H9 (cell line): ENCODE results near the gene LPAR2. TPM values are rescaled to one million over a fixed set of nuclear protein-coding genes. Genes with fewer than 3 reads are reported as not detected.

Experiments used
- DNase-seq: peaks from one replicate; pipeline ENCODE4 v3.0.0-alpha.2; 2017
- H2AFZ ChIP-seq: one replicate; pipeline ENCODE4 v1.6.1; 2013; ENCODE audit warnings: mild to moderate bottlenecking, low read length, control low read depth, moderate library complexity
- H2AK5ac ChIP-seq: 2 replicates; pipeline ENCODE4 v1.6.1; 2013; ENCODE audit warnings: low read length, control low read depth, mixed read lengths; ENCODE audit not compliant: insufficient read length
- H2BK120ac ChIP-seq: one replicate; pipeline ENCODE4 v1.6.1; 2013; ENCODE audit warnings: low read depth, mild to moderate bottlenecking, low read length, control low read depth, inconsistent platforms; ENCODE audit not compliant: poor library complexity, severe bottlenecking
- H2BK12ac ChIP-seq: 2 replicates; pipeline ENCODE4 v1.6.1; 2013; ENCODE audit warnings: low read length, control low read depth, mixed read lengths, low read depth; ENCODE audit not compliant: insufficient read length
- H2BK15ac ChIP-seq: 2 replicates; pipeline ENCODE4 v1.6.1; 2013; ENCODE audit warnings: low read depth, low read length, control low read depth
- H2BK20ac ChIP-seq: one replicate; pipeline ENCODE4 v1.6.1; 2013; ENCODE audit warnings: low read depth, mild to moderate bottlenecking, low read length, control low read depth, inconsistent platforms; ENCODE audit not compliant: poor library complexity, severe bottlenecking
- H2BK5ac ChIP-seq: 2 replicates; pipeline ENCODE4 v1.6.1; 2013; ENCODE audit warnings: low read length, control low read depth, mixed read lengths; ENCODE audit not compliant: insufficient read length
- H3K14ac ChIP-seq: 2 replicates; pipeline ENCODE4 v1.6.1; 2013; ENCODE audit warnings: low read length, control low read depth; ENCODE audit not compliant: insufficient read depth
- H3K18ac ChIP-seq: 2 replicates; pipeline ENCODE4 v1.6.1; 2013; ENCODE audit warnings: low read depth, mild to moderate bottlenecking, mixed read lengths, low read length, control low read depth; ENCODE audit not compliant: insufficient read length
- H3K23ac ChIP-seq: 2 replicates; pipeline ENCODE4 v1.6.1; 2013; ENCODE audit warnings: low read length, control low read depth, mixed read lengths, low read depth; ENCODE audit not compliant: insufficient read length
- H3K23me2 ChIP-seq: 2 replicates; pipeline ENCODE4 v1.6.1; 2013; ENCODE audit warnings: low read depth, mild to moderate bottlenecking, mixed read lengths, low read length, control low read depth; ENCODE audit not compliant: insufficient read length, poor library complexity, severe bottlenecking
- H3K27ac ChIP-seq: 2 replicates; pipeline ENCODE4 v1.5.1; 2013; ENCODE audit warnings: low read length, control low read depth, mixed read lengths, low read depth; ENCODE audit not compliant: insufficient read length
- H3K27me3 ChIP-seq: 2 replicates; pipeline ENCODE4 v1.6.1; 2013; ENCODE audit warnings: low read length, control low read depth, inconsistent platforms; ENCODE audit not compliant: insufficient read depth
- H3K4ac ChIP-seq: 2 replicates; pipeline ENCODE4 v1.6.1; 2013; ENCODE audit warnings: low read depth, mild to moderate bottlenecking, control low read depth, inconsistent platforms, low read length, moderate library complexity
- H3K4me1 ChIP-seq: 2 replicates; pipeline ENCODE4 v1.6.1; 2013; ENCODE audit warnings: low read length, control low read depth, inconsistent platforms; ENCODE audit not compliant: insufficient read depth
- H3K4me2 ChIP-seq: 2 replicates; pipeline ENCODE4 v1.6.1; 2013; ENCODE audit warnings: low read length, control low read depth, mixed read lengths; ENCODE audit not compliant: insufficient read length, insufficient read depth
- H3K56ac ChIP-seq: 2 replicates; pipeline ENCODE4 v1.6.1; 2013; ENCODE audit warnings: low read depth, mild to moderate bottlenecking, mixed read lengths, low read length, control low read depth; ENCODE audit not compliant: insufficient read length
- H3K79me1 ChIP-seq: 2 replicates; pipeline ENCODE4 v1.6.1; 2013; ENCODE audit warnings: low read depth, mild to moderate bottlenecking, moderate library complexity, low read length, control low read depth, inconsistent platforms; ENCODE audit not compliant: insufficient read depth, poor library complexity, severe bottlenecking
- H3K79me2 ChIP-seq: 2 replicates; pipeline ENCODE4 v1.6.1; 2013; ENCODE audit warnings: low read length, control low read depth, inconsistent platforms; ENCODE audit not compliant: insufficient read depth
- H3K9ac ChIP-seq: 2 replicates; pipeline ENCODE4 v1.6.1; 2013; ENCODE audit warnings: low read length, control low read depth, mixed read lengths; ENCODE audit not compliant: insufficient read length; ENCODE audit errors: extremely low read depth
- H3K9me3 ChIP-seq: one replicate; pipeline ENCODE4 v1.6.1; 2013; ENCODE audit warnings: low read depth, low read length, inconsistent platforms; ENCODE audit not compliant: control insufficient read depth
- H3T11ph ChIP-seq: one replicate; pipeline ENCODE4 v1.6.1; 2013; ENCODE audit warnings: mild to moderate bottlenecking, low read length, control low read depth, inconsistent platforms
- H4K20me1 ChIP-seq: one replicate; pipeline ENCODE4 v1.6.1; 2013; ENCODE audit not compliant: control insufficient read depth, insufficient read length, insufficient read depth
- H4K5ac ChIP-seq: 2 replicates; pipeline ENCODE4 v1.6.1; 2013; ENCODE audit warnings: low read depth, mild to moderate bottlenecking, mixed read lengths, low read length, control low read depth; ENCODE audit not compliant: insufficient read length
- H4K8ac ChIP-seq: replicated peaks from 2 replicates; pipeline ENCODE4 v1.6.1; 2013; ENCODE audit warnings: low read length, control low read depth, mixed read lengths, low read depth; ENCODE audit not compliant: insufficient read length
- H4K91ac ChIP-seq: 2 replicates; pipeline ENCODE4 v1.6.1; 2013; ENCODE audit warnings: low read depth, mild to moderate bottlenecking, moderate library complexity, mixed read lengths, low read length, control low read depth; ENCODE audit not compliant: insufficient read length
- H3K27ac Mint-ChIP-seq, 3 experiments: 2 replicates in 2 of 3; 3 replicates in 1 of 3; pipeline ENCODE4 v1.8.0; 2020 to 2021; ENCODE audit warnings: mixed read lengths in 3 of 3, mild to moderate bottlenecking in 1 of 3, moderate library complexity in 1 of 3
- H3K27me3 Mint-ChIP-seq: 2 replicates; pipeline ENCODE4 v1.8.0; 2021; ENCODE audit warnings: low read depth, mild to moderate bottlenecking, moderate library complexity, mixed read lengths
- H3K36me3 Mint-ChIP-seq, 3 experiments: 2 replicates in 2 of 3; 3 replicates in 1 of 3; pipeline ENCODE4 v1.8.0; 2020 to 2021; ENCODE audit warnings: low read depth in 3 of 3, mixed read lengths in 3 of 3; ENCODE audit not compliant: insufficient read depth in 1 of 3
- H3K4me1 Mint-ChIP-seq, 2 experiments: 2 replicates each; pipeline ENCODE4 v1.8.0; 2020; ENCODE audit warnings: mixed read lengths in 2 of 2
- H3K4me3 Mint-ChIP-seq, 2 experiments: 2 replicates in 1 of 2; 3 replicates in 1 of 2; pipeline ENCODE4 v1.8.0; 2020 to 2021; ENCODE audit warnings: mild to moderate bottlenecking in 2 of 2, mixed read lengths in 2 of 2, moderate library complexity in 1 of 2
- H3K9me3 Mint-ChIP-seq, 2 experiments: 2 replicates in 1 of 2; 3 replicates in 1 of 2; pipeline ENCODE4 v1.8.0; 2020; ENCODE audit warnings: mild to moderate bottlenecking in 2 of 2, mixed read lengths in 2 of 2, moderate library complexity in 1 of 2
- WGBS: extraction: QIAGEN DNeasy Blood & Tissue Kit; methylation state at CpG from one replicate; pipeline ENCODE4 v1.1.7; 2013; ENCODE audit warnings: missing lambda C conversion rate, low lambda C conversion rate, mixed read lengths; ENCODE audit not compliant: insufficient read length; ENCODE audit errors: extremely low coverage; 5-methylcytosine and 5-hydroxymethylcytosine counted together
- total RNA-seq: library from RNA; stranded (reverse); gene quantifications from 2 replicates; pipeline ENCODE4 v1.2.1, GENCODE V29; 2021
- TF ChIP-seq, protein P1 (sequence below): fragments of 200-600 bp; sonication (generic); conservative IDR thresholded peaks from 3 replicates; pipeline ENCODE4 v1.8.0; 2021; ENCODE audit warnings: antibody characterized with exemption, mild to moderate bottlenecking

The LPAR2 gene
- total RNA-seq, 1 experiment from 2014 or later = 51.8 TPM

DNA sequence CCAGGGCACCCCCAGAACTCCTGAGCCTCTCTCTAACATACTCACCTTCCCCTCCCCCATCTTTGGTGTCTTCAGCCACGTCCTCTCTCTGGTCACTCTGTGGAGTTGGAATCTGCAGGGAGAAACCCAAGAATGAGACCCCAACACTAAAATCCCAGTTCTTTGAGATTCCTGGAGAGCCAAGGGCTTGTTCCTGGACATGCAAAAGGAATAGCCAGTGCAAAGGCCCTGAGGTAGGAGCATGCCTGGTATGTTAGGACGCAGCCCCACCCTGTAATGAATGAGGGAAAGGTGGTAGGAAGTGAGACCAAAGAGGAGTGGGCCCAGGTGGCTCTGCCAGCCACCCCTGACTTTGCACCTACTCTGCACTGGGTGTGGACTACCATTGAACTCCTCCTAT lies 2.4 kb upstream of the LPAR2 start:
- no peak overlapping the region for H2BK15ac ChIP-seq

More for the DNA sequence above, 2.4 kb upstream of the LPAR2 start:
- WGBS = no CpG with 5 or more reads among the region's 2 CpGs
- H3K56ac ChIP-seq = no peak overlapping the region
- no peak overlapping the region for H4K5ac ChIP-seq
- no peak overlapping the region; a peak in 1 of 7 replicates for H3K27ac Mint-ChIP-seq
- peaks cover 2% of the 10 kb centered on the region; the same call in 1 of the 2 replicates for H3K79me2 ChIP-seq
- no peak overlapping the region for H2AK5ac ChIP-seq
- H3K4me3 Mint-ChIP-seq = no peak overlapping the region
- TF ChIP-seq, protein P1, sequence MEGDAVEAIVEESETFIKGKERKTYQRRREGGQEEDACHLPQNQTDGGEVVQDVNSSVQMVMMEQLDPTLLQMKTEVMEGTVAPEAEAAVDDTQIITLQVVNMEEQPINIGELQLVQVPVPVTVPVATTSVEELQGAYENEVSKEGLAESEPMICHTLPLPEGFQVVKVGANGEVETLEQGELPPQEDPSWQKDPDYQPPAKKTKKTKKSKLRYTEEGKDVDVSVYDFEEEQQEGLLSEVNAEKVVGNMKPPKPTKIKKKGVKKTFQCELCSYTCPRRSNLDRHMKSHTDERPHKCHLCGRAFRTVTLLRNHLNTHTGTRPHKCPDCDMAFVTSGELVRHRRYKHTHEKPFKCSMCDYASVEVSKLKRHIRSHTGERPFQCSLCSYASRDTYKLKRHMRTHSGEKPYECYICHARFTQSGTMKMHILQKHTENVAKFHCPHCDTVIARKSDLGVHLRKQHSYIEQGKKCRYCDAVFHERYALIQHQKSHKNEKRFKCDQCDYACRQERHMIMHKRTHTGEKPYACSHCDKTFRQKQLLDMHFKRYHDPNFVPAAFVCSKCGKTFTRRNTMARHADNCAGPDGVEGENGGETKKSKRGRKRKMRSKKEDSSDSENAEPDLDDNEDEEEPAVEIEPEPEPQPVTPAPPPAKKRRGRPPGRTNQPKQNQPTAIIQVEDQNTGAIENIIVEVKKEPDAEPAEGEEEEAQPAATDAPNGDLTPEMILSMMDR = no peak
- no peaks in the 10 kb centered on the region for H3K79me1 ChIP-seq
- no peak for DNase-seq
- H3K9me3 Mint-ChIP-seq = no peaks in the 10 kb centered on the region
- H2AFZ ChIP-seq = no peak overlapping the region
- H4K20me1 ChIP-seq = peaks cover 2% of the 10 kb centered on the region
- H2BK5ac ChIP-seq = no peak overlapping the region
- peaks cover 9 to 39% (median 36%) of the 10 kb centered on the region in 3 experiments; a peak in 6 of 7 replicates for H3K36me3 Mint-ChIP-seq
- H3K4me1 Mint-ChIP-seq = peaks cover 16 to 20% of the 10 kb centered on the region in 2 experiments
- no peak overlapping the region for H3K27ac ChIP-seq
- H4K91ac ChIP-seq = no peak overlapping the region
- H3K14ac ChIP-seq = no peak overlapping the region
- H3K18ac ChIP-seq = no peak overlapping the region
- no peak overlapping the region for H2BK20ac ChIP-seq
- peaks cover 3% of the 10 kb centered on the region; the same call in 1 of the 2 replicates for H3K27me3 Mint-ChIP-seq
- H2BK120ac ChIP-seq = no peak overlapping the region
- no peak overlapping the region for H4K8ac ChIP-seq
- no peaks in the 10 kb centered on the region for H3K9me3 ChIP-seq
- H3K23me2 ChIP-seq = peaks cover 10% of the 10 kb centered on the region
- no peak overlapping the region for H3T11ph ChIP-seq
- no peaks in the 10 kb centered on the region for H3K27me3 ChIP-seq
- H3K9ac ChIP-seq = no peak overlapping the region
- H2BK12ac ChIP-seq = no peak overlapping the region
- H3K4ac ChIP-seq = no peak overlapping the region
- no peak overlapping the region for H3K4me2 ChIP-seq
- H3K23ac ChIP-seq = no peak overlapping the region
- peaks cover 3% of the 10 kb centered on the region; the same call in 1 of the 2 replicates for H3K4me1 ChIP-seq
